Dendritic cell treated with granulocyte-macrophage colony-stimulating factor and Interleukin-4, amounts not matched to agents 40 ng/mL and 50 ng/mL, for 4 days (primary cell): Measurements from ENCODE around the gene KLF16.
"Not testable (repeated sequence)": the region's sequence is repeated elsewhere in the genome, so short reads cannot be mapped to it uniquely, and the experiment has no call there.

ENCODE experiments used
- H3K27ac Mint-ChIP-seq: one replicate; pipeline ENCODE4 v1.8.0; 2022; ENCODE audit warnings: mild to moderate bottlenecking, mixed read lengths
- H3K27me3 Mint-ChIP-seq: one replicate; pipeline ENCODE4 v1.8.0; 2022; ENCODE audit warnings: mild to moderate bottlenecking, mixed read lengths
- H3K36me3 Mint-ChIP-seq: one replicate; pipeline ENCODE4 v1.8.0; 2022; ENCODE audit warnings: low read depth, mixed read lengths
- H3K4me1 Mint-ChIP-seq: one replicate; pipeline ENCODE4 v1.8.0; 2022; ENCODE audit warnings: low read depth, mixed read lengths
- H3K4me3 Mint-ChIP-seq: one replicate; pipeline ENCODE4 v1.8.0; 2022; ENCODE audit warnings: mild to moderate bottlenecking, moderate library complexity, mixed read lengths
- H3K9me3 Mint-ChIP-seq: one replicate; pipeline ENCODE4 v1.8.0; 2022; ENCODE audit warnings: mixed read lengths
- intact Hi-C: fragments of 100-400 bp; cut with micrococcal nuclease; formaldehyde crosslinking; loops from one replicate; pipeline ENCODE4 v1.15.0; 2022

The KLF16 gene

GRCh38 chr19:1880611-1881392 is 17.4 kb upstream of the KLF16 start:
- Mint-ChIP-seq H3K9me3 (no peaks in the 10 kb centered on the region), H3K27me3 (no peaks in the 10 kb centered on the region), H3K4me1 (peaks cover 49% of the 10 kb centered on the region), H3K36me3 (peaks cover 69% of the 10 kb centered on the region), H3K27ac (no peak overlapping the region), H3K4me3 (no peak overlapping the region)
- intact Hi-C loops = loop anchor here (10.0 kb wide), 1 partner anchor 134 kb away; the partner anchor contains the start of gene BTBD2

GRCh38 chr19:1879982-1880381 is 16.6 kb upstream of the KLF16 start:
- not testable (repeated sequence) for H3K27ac Mint-ChIP-seq, H3K27me3 Mint-ChIP-seq, H3K9me3 Mint-ChIP-seq, H3K4me3 Mint-ChIP-seq
- intact Hi-C loops = loop anchor here (10.0 kb wide), 1 partner anchor 135 kb away; the partner anchor contains the start of gene BTBD2
- Mint-ChIP-seq H3K36me3 (peaks cover 75% of the 10 kb centered on the region), H3K4me1 (peaks cover 49% of the 10 kb centered on the region)

GRCh38 chr19:1878583-1878982 is 15.2 kb upstream of the KLF16 start:
- H3K27ac Mint-ChIP-seq, intact Hi-C loops, H3K27me3 Mint-ChIP-seq, H3K9me3 Mint-ChIP-seq, H3K4me3 Mint-ChIP-seq: not testable (repeated sequence)
- H3K36me3 Mint-ChIP-seq = peaks cover 70% of the 10 kb centered on the region
- H3K4me1 Mint-ChIP-seq = peaks cover 47% of the 10 kb centered on the region

GRCh38 chr19:1877280-1877660 is 13.9 kb upstream of the KLF16 start:
- H3K27ac Mint-ChIP-seq, H3K4me3 Mint-ChIP-seq, H3K27me3 Mint-ChIP-seq, H3K9me3 Mint-ChIP-seq, intact Hi-C loops: not testable (repeated sequence)
- H3K4me1 Mint-ChIP-seq = peaks cover 47% of the 10 kb centered on the region
- peaks cover 70% of the 10 kb centered on the region for H3K36me3 Mint-ChIP-seq

GRCh38 chr19:1876496-1877279 is 13.3 kb upstream of the KLF16 start:
- H3K36me3 Mint-ChIP-seq = peaks cover 72% of the 10 kb centered on the region
- intact Hi-C loops = loop anchor here (1.0 kb wide), 1 partner anchor 12 kb away; no protein-coding TSS in a partner anchor
- peak overlapping the region; percentile 93 for H3K27ac Mint-ChIP-seq

GRCh38 chr19:1875646-1876495 is 12.5 kb upstream of the KLF16 start:
- peak overlapping the region; percentile 93 for H3K27ac Mint-ChIP-seq
- H3K36me3 Mint-ChIP-seq = peaks cover 76% of the 10 kb centered on the region
- peaks cover 41% of the 10 kb centered on the region for H3K4me1 Mint-ChIP-seq
- H3K4me3 Mint-ChIP-seq = peak overlapping the region; percentile 99
- no peaks in the 10 kb centered on the region for H3K27me3 Mint-ChIP-seq
- intact Hi-C loops = loop anchor here (1.0 kb wide), 1 partner anchor 12 kb away; no protein-coding TSS in a partner anchor
- no peaks in the 10 kb centered on the region for H3K9me3 Mint-ChIP-seq

More at GRCh38 chr19:1876496-1877279, 13.3 kb upstream of the KLF16 start:
- peaks cover 41% of the 10 kb centered on the region for H3K4me1 Mint-ChIP-seq
- H3K4me3 Mint-ChIP-seq = peak overlapping the region; percentile 99
- not testable (repeated sequence) for H3K9me3 Mint-ChIP-seq, H3K27me3 Mint-ChIP-seq

- H3K27ac Mint-ChIP-seq = peak overlapping the region; percentile 93
- H3K9me3 Mint-ChIP-seq, H3K27me3 Mint-ChIP-seq, intact Hi-C loops: not testable (repeated sequence)
- peaks cover 40% of the 10 kb centered on the region for H3K4me1 Mint-ChIP-seq
- H3K36me3 Mint-ChIP-seq = peaks cover 76% of the 10 kb centered on the region
- H3K4me3 Mint-ChIP-seq = peak overlapping the region; percentile 99
Measured at GRCh38 chr19:1875265-1875645, 11.9 kb upstream of the KLF16 start.

GRCh38 chr19:1874554-1875185 is 11.3 kb upstream of the KLF16 start:
- Mint-ChIP-seq H3K27ac (peak overlapping the region; percentile 93), H3K4me3 (peak overlapping the region; percentile 99), H3K27me3 (no peaks in the 10 kb centered on the region), H3K36me3 (peaks cover 72% of the 10 kb centered on the region), H3K4me1 (peaks cover 35% of the 10 kb centered on the region), H3K9me3 (no peaks in the 10 kb centered on the region)
- intact Hi-C loops = no loop called here

GRCh38 chr19:1873524-1874473 is 10.4 kb upstream of the KLF16 start:
- peak overlapping the region; percentile 93 for H3K27ac Mint-ChIP-seq
- no peaks in the 10 kb centered on the region for H3K27me3 Mint-ChIP-seq
- no peaks in the 10 kb centered on the region for H3K9me3 Mint-ChIP-seq
- intact Hi-C loops = no loop called here
- peak overlapping the region; percentile 99 for H3K4me3 Mint-ChIP-seq
- H3K36me3 Mint-ChIP-seq = peaks cover 68% of the 10 kb centered on the region
- peaks cover 35% of the 10 kb centered on the region for H3K4me1 Mint-ChIP-seq

GRCh38 chr19:1872807-1873523 is 9.6 kb upstream of the KLF16 start:
- Mint-ChIP-seq H3K27me3 (no peaks in the 10 kb centered on the region), H3K27ac (peak overlapping the region; percentile 93), H3K9me3 (no peaks in the 10 kb centered on the region), H3K36me3 (peaks cover 66% of the 10 kb centered on the region), H3K4me1 (peaks cover 35% of the 10 kb centered on the region), H3K4me3 (peak overlapping the region; percentile 32)
- intact Hi-C loops = no loop called here

- H3K36me3 Mint-ChIP-seq = peaks cover 66% of the 10 kb centered on the region
- H3K9me3 Mint-ChIP-seq = no peaks in the 10 kb centered on the region
- H3K4me1 Mint-ChIP-seq = peaks cover 35% of the 10 kb centered on the region
- no peak overlapping the region for H3K27ac Mint-ChIP-seq
- intact Hi-C loops = no loop called here
- no peak overlapping the region for H3K4me3 Mint-ChIP-seq
- no peaks in the 10 kb centered on the region for H3K27me3 Mint-ChIP-seq
Measured at GRCh38 chr19:1871630-1872029, 8.3 kb upstream of the KLF16 start.

GRCh38 chr19:1871140-1871597 is 7.8 kb upstream of the KLF16 start:
- peaks cover 66% of the 10 kb centered on the region for H3K36me3 Mint-ChIP-seq
- intact Hi-C loops = no loop called here
- H3K9me3 Mint-ChIP-seq = no peaks in the 10 kb centered on the region

More at GRCh38 chr19:1871140-1871597, 7.8 kb upstream of the KLF16 start:
- peak overlapping the region; percentile 18 for H3K27ac Mint-ChIP-seq
- H3K4me3 Mint-ChIP-seq = no peak overlapping the region
- peaks cover 30% of the 10 kb centered on the region for H3K4me1 Mint-ChIP-seq
- no peaks in the 10 kb centered on the region for H3K27me3 Mint-ChIP-seq
